ENCODE data around the gene SETD4.

Gene SETD4

DNA sequence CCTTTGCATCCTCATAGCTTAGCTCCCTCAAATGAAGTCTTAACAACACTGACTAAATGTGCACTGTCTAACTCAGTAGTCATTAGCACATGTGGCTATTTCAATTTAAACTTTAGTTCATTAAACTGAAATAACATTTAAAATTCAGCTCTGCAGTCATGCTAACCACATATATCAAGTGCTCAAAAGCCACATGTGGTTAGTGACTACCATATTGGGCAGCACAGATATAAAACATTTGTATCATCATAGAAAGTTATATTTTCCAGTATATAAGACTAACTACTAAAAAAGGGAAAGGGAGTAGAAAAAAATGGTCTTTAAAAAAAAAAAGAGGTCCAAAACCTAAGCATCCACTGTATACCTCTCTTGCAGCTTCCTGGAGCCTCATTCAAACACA, 64.1 kb downstream of the SETD4 start:
- no peak overlapping the region for H2BK12ac ChIP-seq (ENCODE audit: low read length in 2 of 2)
- no peaks in the 10 kb centered on the region for H3K36me3 ChIP-seq (ENCODE audit: control insufficient read depth in 1 of 2, insufficient read depth in 2 of 2, low read depth in 1 of 2, low read length in 2 of 2)

DNA sequence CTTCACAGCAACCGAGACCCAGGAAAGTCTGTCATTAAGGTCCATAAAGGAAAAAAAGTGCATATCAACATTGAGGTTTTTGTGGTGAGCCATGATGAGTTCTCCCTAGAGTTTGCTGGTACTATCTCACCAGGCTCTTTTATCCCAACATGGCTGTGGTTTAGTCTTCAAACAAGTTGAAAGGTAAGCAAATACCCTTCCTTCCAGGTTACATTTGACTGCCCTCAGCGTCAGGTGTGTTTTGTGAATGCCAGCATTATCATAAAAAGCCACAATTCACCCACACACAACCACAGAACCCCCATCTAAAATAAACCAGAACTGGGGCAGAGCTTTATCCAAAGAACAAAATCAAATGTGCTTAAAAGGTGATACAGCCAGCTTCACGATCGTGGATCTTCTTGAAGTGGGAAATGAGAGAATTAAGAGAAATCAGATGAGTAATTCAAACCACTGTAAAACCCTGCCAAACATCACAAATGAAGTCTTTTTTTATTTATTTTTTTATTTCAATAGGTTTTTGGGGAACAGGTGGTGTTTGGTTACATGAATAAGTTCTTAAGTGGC, 64.7 kb downstream of the SETD4 start:
- peaks cover 27 to 42% of the 10 kb centered on the region in 2 experiments for H3K27me3 ChIP-seq (ENCODE audit: control insufficient read depth in 1 of 2, insufficient read depth in 1 of 2, low read length in 2 of 2)
- 47% methylated on average over 1 of the region's 4 CpGs for WGBS
- no peak overlapping the region for H2AK5ac ChIP-seq (ENCODE audit: low read length, severe bottlenecking)
- H3K23ac ChIP-seq (ENCODE audit: low read length in 2 of 2), result no peak overlapping the region
- H3K4me1 ChIP-seq (ENCODE audit: control insufficient read depth, insufficient read depth, low read depth, low read length), result no peaks in the 10 kb centered on the region
- H3K9me3 ChIP-seq (ENCODE audit: control insufficient read depth, low read length), result no peaks in the 10 kb centered on the region
- DNase-seq, result no peak
- no peak overlapping the region for H2AFZ ChIP-seq (ENCODE audit: low read depth, low read length)
- no peak overlapping the region for H3K4me2 ChIP-seq (ENCODE audit: low read length, poor library complexity, severe bottlenecking)
- no peak overlapping the region for H3K18ac ChIP-seq (ENCODE audit: low read depth in 1 of 2, low read length in 2 of 2)
- no peak overlapping the region for H4K8ac ChIP-seq (ENCODE audit: low read length)
- H3K79me1 ChIP-seq (replicated peaks; ENCODE audit: low read length, poor library complexity, severe bottlenecking), result no peaks in the 10 kb centered on the region
- H2BK15ac ChIP-seq (ENCODE audit: low read depth, poor library complexity, severe bottlenecking), result no peak overlapping the region
- no peak overlapping the region for H2BK5ac ChIP-seq (ENCODE audit: low read depth, low read length, poor library complexity, severe bottlenecking)
- H3K27ac ChIP-seq (ENCODE audit: low read length, poor library complexity, severe bottlenecking), result no peak overlapping the region
- H3K4me3 ChIP-seq (ENCODE audit: insufficient read depth in 1 of 2, low read depth in 1 of 2, low read length in 2 of 2), result no peak overlapping the region
- no peak overlapping the region for H2BK12ac ChIP-seq (ENCODE audit: low read length in 2 of 2)
- H3K9ac ChIP-seq (ENCODE audit: low read length), result no peak overlapping the region
- no peak overlapping the region for H3K14ac ChIP-seq (ENCODE audit: low read length in 2 of 2)
- no peak overlapping the region for H4K91ac ChIP-seq (ENCODE audit: low read length)
- no peak overlapping the region for H3K4ac ChIP-seq (ENCODE audit: low read depth in 1 of 2, low read length in 2 of 2)
- H3K36me3 ChIP-seq (ENCODE audit: control insufficient read depth in 1 of 2, insufficient read depth in 2 of 2, low read depth in 1 of 2, low read length in 2 of 2), result no peaks in the 10 kb centered on the region
- no peak overlapping the region for H2BK120ac ChIP-seq (ENCODE audit: low read depth, low read length)

More for the DNA sequence above, 64.1 kb downstream of the SETD4 start:
- H2BK120ac ChIP-seq (ENCODE audit: low read depth, low read length), result no peak overlapping the region
- no peak overlapping the region for H2AK5ac ChIP-seq (ENCODE audit: low read length, severe bottlenecking)
- no peak overlapping the region for H3K4ac ChIP-seq (ENCODE audit: low read depth in 1 of 2, low read length in 2 of 2)
- no peak overlapping the region for H3K23ac ChIP-seq (ENCODE audit: low read length in 2 of 2)
- no peak overlapping the region for H4K8ac ChIP-seq (ENCODE audit: low read length)
- no peak overlapping the region for H3K14ac ChIP-seq (ENCODE audit: low read length in 2 of 2)
- no peak overlapping the region for H4K91ac ChIP-seq (ENCODE audit: low read length)
- no peak overlapping the region for H3K27ac ChIP-seq (ENCODE audit: low read length, poor library complexity, severe bottlenecking)
- no peak overlapping the region for H3K4me2 ChIP-seq (ENCODE audit: low read length, poor library complexity, severe bottlenecking)
- no peak overlapping the region for H2AFZ ChIP-seq (ENCODE audit: low read depth, low read length)
- H2BK5ac ChIP-seq (ENCODE audit: low read depth, low read length, poor library complexity, severe bottlenecking), result no peak overlapping the region
- no peaks in the 10 kb centered on the region for H3K79me1 ChIP-seq (replicated peaks; ENCODE audit: low read length, poor library complexity, severe bottlenecking)
- no peak overlapping the region for H3K9ac ChIP-seq (ENCODE audit: low read length)
- no peak overlapping the region for H3K18ac ChIP-seq (ENCODE audit: low read depth in 1 of 2, low read length in 2 of 2)
- H3K4me1 ChIP-seq (ENCODE audit: control insufficient read depth, insufficient read depth, low read depth, low read length), result no peaks in the 10 kb centered on the region
- DNase-seq, result no peak
- H2BK15ac ChIP-seq (ENCODE audit: low read depth, poor library complexity, severe bottlenecking), result no peak overlapping the region
- H3K4me3 ChIP-seq (ENCODE audit: insufficient read depth in 1 of 2, low read depth in 1 of 2, low read length in 2 of 2), result no peak overlapping the region
- peaks cover 27 to 42% of the 10 kb centered on the region in 2 experiments for H3K27me3 ChIP-seq (ENCODE audit: control insufficient read depth in 1 of 2, insufficient read depth in 1 of 2, low read length in 2 of 2)
- H3K9me3 ChIP-seq (ENCODE audit: control insufficient read depth, low read length), result no peaks in the 10 kb centered on the region

DNA sequence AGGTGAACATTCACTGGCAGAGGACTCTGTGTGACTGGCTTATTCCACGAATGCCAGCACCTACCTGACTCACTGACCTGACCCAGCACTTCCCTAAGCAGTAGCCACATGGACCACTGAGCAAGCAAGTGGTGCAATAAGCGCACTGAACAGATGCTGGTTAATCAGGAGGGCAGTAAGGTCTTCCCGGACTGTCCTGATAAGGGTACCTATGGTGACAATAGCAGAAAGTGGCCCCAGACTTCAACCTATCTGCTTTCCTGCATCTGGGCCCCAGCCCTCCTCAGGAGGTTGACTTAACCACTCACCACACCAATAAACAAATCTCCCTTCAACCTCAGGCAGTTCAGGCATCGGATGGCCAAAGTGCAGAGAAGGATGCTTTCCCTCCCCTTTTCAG, 65.7 kb downstream of the SETD4 start:
- Histone ChIP-seq H3K4me3 (ENCODE audit: insufficient read depth in 1 of 2, low read depth in 1 of 2, low read length in 2 of 2) (no peak overlapping the region), H4K91ac (ENCODE audit: low read length) (no peak overlapping the region), H3K36me3 (ENCODE audit: control insufficient read depth in 1 of 2, insufficient read depth in 2 of 2, low read depth in 1 of 2, low read length in 2 of 2) (no peaks in the 10 kb centered on the region), H3K9ac (ENCODE audit: low read length) (no peak overlapping the region), H3K4me2 (ENCODE audit: low read length, poor library complexity, severe bottlenecking) (no peak overlapping the region), H3K27me3 (ENCODE audit: control insufficient read depth in 1 of 2, insufficient read depth in 1 of 2, low read length in 2 of 2) (peaks cover 27 to 40% of the 10 kb centered on the region in 2 experiments), H2BK120ac (ENCODE audit: low read depth, low read length) (no peak overlapping the region), H3K27ac (ENCODE audit: low read length, poor library complexity, severe bottlenecking) (no peak overlapping the region), H2BK5ac (ENCODE audit: low read depth, low read length, poor library complexity, severe bottlenecking) (no peak overlapping the region), H2AFZ (ENCODE audit: low read depth, low read length) (no peak overlapping the region), H3K18ac (ENCODE audit: low read depth in 1 of 2, low read length in 2 of 2) (no peak overlapping the region), H3K4ac (ENCODE audit: low read depth in 1 of 2, low read length in 2 of 2) (no peak overlapping the region), H2BK12ac (ENCODE audit: low read length in 2 of 2) (no peak overlapping the region), H4K8ac (ENCODE audit: low read length) (no peak overlapping the region), H2AK5ac (ENCODE audit: low read length, severe bottlenecking) (no peak overlapping the region), H2BK15ac (ENCODE audit: low read depth, poor library complexity, severe bottlenecking) (no peak overlapping the region), H3K4me1 (ENCODE audit: control insufficient read depth, insufficient read depth, low read depth, low read length) (no peaks in the 10 kb centered on the region), H3K9me3 (ENCODE audit: control insufficient read depth, low read length) (no peaks in the 10 kb centered on the region), H3K14ac (ENCODE audit: low read length in 2 of 2) (no peak overlapping the region), H3K79me1 (replicated peaks; ENCODE audit: low read length, poor library complexity, severe bottlenecking) (no peaks in the 10 kb centered on the region), H3K23ac (ENCODE audit: low read length in 2 of 2) (no peak overlapping the region)
- WGBS, result 59% methylated on average over 4 of the region's 4 CpGs
- no peak for DNase-seq

DNA sequence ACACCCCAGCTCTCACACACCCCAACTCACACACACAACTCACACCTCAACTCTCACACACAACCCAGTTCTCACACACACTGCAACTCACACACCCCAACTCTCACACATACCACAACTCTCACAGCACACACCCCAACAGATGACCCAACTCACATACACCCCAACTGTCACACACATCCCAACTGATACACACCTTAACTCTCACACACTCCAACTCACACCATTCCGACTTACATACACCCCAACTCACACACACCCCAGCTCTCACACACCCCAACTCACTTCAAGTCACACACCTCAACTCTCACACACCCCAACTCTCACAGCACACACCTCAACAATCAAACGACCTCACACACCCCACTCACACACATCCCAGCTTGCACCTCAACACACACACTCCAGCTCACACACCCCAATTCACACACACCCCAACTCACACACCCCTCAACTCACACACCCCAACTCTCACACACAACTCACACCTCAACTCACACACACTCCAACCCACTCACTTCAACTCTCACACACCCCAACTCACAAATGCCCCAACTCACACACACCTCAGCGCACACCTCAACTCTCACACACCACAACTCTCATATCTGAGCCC, 66.3 kb downstream of the SETD4 start:
- Histone ChIP-seq H3K4me3 (ENCODE audit: insufficient read depth in 1 of 2, low read depth in 1 of 2, low read length in 2 of 2) (no peak overlapping the region), H3K9ac (ENCODE audit: low read length) (no peak overlapping the region), H3K36me3 (ENCODE audit: control insufficient read depth in 1 of 2, insufficient read depth in 2 of 2, low read depth in 1 of 2, low read length in 2 of 2) (no peaks in the 10 kb centered on the region), H2BK15ac (ENCODE audit: low read depth, poor library complexity, severe bottlenecking) (no peak overlapping the region), H3K4me1 (ENCODE audit: control insufficient read depth, insufficient read depth, low read depth, low read length) (no peaks in the 10 kb centered on the region), H4K91ac (ENCODE audit: low read length) (no peak overlapping the region), H3K18ac (ENCODE audit: low read depth in 1 of 2, low read length in 2 of 2) (no peak overlapping the region), H3K9me3 (ENCODE audit: control insufficient read depth, low read length) (no peaks in the 10 kb centered on the region), H4K8ac (ENCODE audit: low read length) (no peak overlapping the region), H2BK5ac (ENCODE audit: low read depth, low read length, poor library complexity, severe bottlenecking) (no peak overlapping the region), H2BK120ac (ENCODE audit: low read depth, low read length) (no peak overlapping the region), H3K23ac (ENCODE audit: low read length in 2 of 2) (no peak overlapping the region), H3K14ac (ENCODE audit: low read length in 2 of 2) (no peak overlapping the region), H3K4me2 (ENCODE audit: low read length, poor library complexity, severe bottlenecking) (no peak overlapping the region), H3K27me3 (ENCODE audit: control insufficient read depth in 1 of 2, insufficient read depth in 1 of 2, low read length in 2 of 2) (peaks cover 27 to 43% of the 10 kb centered on the region in 2 experiments), H2AFZ (ENCODE audit: low read depth, low read length) (no peak overlapping the region), H3K79me1 (replicated peaks; ENCODE audit: low read length, poor library complexity, severe bottlenecking) (no peaks in the 10 kb centered on the region), H2AK5ac (ENCODE audit: low read length, severe bottlenecking) (no peak overlapping the region), H3K4ac (ENCODE audit: low read depth in 1 of 2, low read length in 2 of 2) (no peak overlapping the region), H2BK12ac (ENCODE audit: low read length in 2 of 2) (no peak overlapping the region), H3K27ac (ENCODE audit: low read length, poor library complexity, severe bottlenecking) (no peak overlapping the region)
- no peak for DNase-seq
- WGBS, result 55% methylated on average over 3 of the region's 3 CpGs
